Colonic mucosa (tissue), 4 donors: ENCODE results near the gene MAP3K21. TPM values are rescaled to one million over a fixed set of nuclear protein-coding genes. Genes with fewer than 3 reads are reported as not detected.

Experiments
- DNase-seq: peaks from one replicate; pipeline ENCODE4 v3.0.0-alpha.2; 2020
- H3K27ac ChIP-seq: fragments of 200-600 bp; one replicate; pipeline ENCODE4 v1.8.0; 2021
- H3K27me3 ChIP-seq: fragments of 200-600 bp; one replicate; pipeline ENCODE4 v1.8.0; 2021
- H3K36me3 ChIP-seq: fragments of 200-600 bp; one replicate; pipeline ENCODE4 v1.8.0; 2021
- H3K4me1 ChIP-seq: fragments of 200-600 bp; one replicate; pipeline ENCODE4 v1.8.0; 2021; ENCODE audit warnings: mild to moderate bottlenecking
- H3K4me3 ChIP-seq: fragments of 200-600 bp; one replicate; pipeline ENCODE4 v1.8.0; 2021
- H3K9ac ChIP-seq, 2 donors: one replicate each; pipeline ENCODE4 v1.7.0; 2013; ENCODE audit warnings: control low read depth in 2 of 2, low read depth in 2 of 2, low read length in 2 of 2
- H3K9me3 ChIP-seq: fragments of 200-600 bp; one replicate; pipeline ENCODE4 v1.8.0; 2021
- CTCF ChIP-seq: fragments of 200-600 bp; IDR thresholded peaks from one replicate; pipeline ENCODE4 v1.8.0; 2022; ENCODE audit warnings: antibody characterized with exemption, mild to moderate bottlenecking
- intact Hi-C: fragments of 100-400 bp; cut with DNase I; formaldehyde crosslinking; loops from one replicate; pipeline ENCODE4 v1.14.1; 2022
- total RNA-seq, 2 donors: library from RNA; stranded (reverse); fragmentation: NEBNext Ultra II Directional in 1 of 2; extraction: Animal tissue kit (Norgen Biotek cat#: 25700) in 1 of 2; gene quantifications; one replicate each; pipeline ENCODE4 v1.2.1, GENCODE V29; 2021
- donor health status: healthy.
- donor health status: DM: no; HTN: no; CAD: no.
- donor health status: DM: no; HTN: no; CAD: no.

Gene MAP3K21
- total RNA-seq, 2 donors from 2014 or later: 16.4 to 20.5 TPM

- no peak for TF ChIP-seq CTCF
- DNase-seq: no peak
- no peaks in the 10 kb centered on the region for H3K27me3 ChIP-seq
- H3K4me1 ChIP-seq: no peaks in the 10 kb centered on the region
- intact Hi-C loops: no loop called here
- H3K27ac ChIP-seq: no peak overlapping the region
- H3K9me3 ChIP-seq: no peaks in the 10 kb centered on the region
- no peak overlapping the region for H3K9ac ChIP-seq
- no peak overlapping the region for H3K4me3 ChIP-seq
- no peaks in the 10 kb centered on the region for H3K36me3 ChIP-seq
Measured at GRCh38 chr1:233412812-233413211, 85.3 kb downstream of the MAP3K21 start.

- no peaks in the 10 kb centered on the region for H3K9me3 ChIP-seq
- intact Hi-C loops: no loop called here
- no peak for TF ChIP-seq CTCF
- H3K4me3 ChIP-seq: no peak overlapping the region
- H3K36me3 ChIP-seq: no peaks in the 10 kb centered on the region
- DNase-seq: no peak
- no peaks in the 10 kb centered on the region for H3K4me1 ChIP-seq
- no peak overlapping the region for H3K9ac ChIP-seq
- H3K27me3 ChIP-seq: no peaks in the 10 kb centered on the region
- H3K27ac ChIP-seq: no peak overlapping the region
Measured at GRCh38 chr1:233421293-233421692, 93.8 kb downstream of the MAP3K21 start.

- H3K36me3 ChIP-seq: no peaks in the 10 kb centered on the region
- intact Hi-C loops: no loop called here
- no peaks in the 10 kb centered on the region for H3K9me3 ChIP-seq
- no peak overlapping the region for H3K4me3 ChIP-seq
- H3K4me1 ChIP-seq: no peaks in the 10 kb centered on the region
- no peak overlapping the region for H3K9ac ChIP-seq
- no peak for TF ChIP-seq CTCF
- no peaks in the 10 kb centered on the region for H3K27me3 ChIP-seq
- no peak for DNase-seq
- no peak overlapping the region for H3K27ac ChIP-seq
Measured at GRCh38 chr1:233424779-233425178, 97.3 kb downstream of the MAP3K21 start.

GRCh38 chr1:233427907-233428306 is 100.4 kb downstream of the MAP3K21 start:
- Histone ChIP-seq H3K4me3 (no peak overlapping the region), H3K27me3 (peaks cover 6% of the 10 kb centered on the region), H3K27ac (no peak overlapping the region), H3K36me3 (no peaks in the 10 kb centered on the region), H3K9me3 (no peaks in the 10 kb centered on the region), H3K4me1 (no peaks in the 10 kb centered on the region), H3K9ac (no peak overlapping the region)
- no peak for DNase-seq
- intact Hi-C loops: no loop called here
- no peak for TF ChIP-seq CTCF

GRCh38 chr1:233431753-233432403 is 104.4 kb downstream of the MAP3K21 start:
- Histone ChIP-seq H3K27me3 (peaks cover 6% of the 10 kb centered on the region), H3K9me3 (no peaks in the 10 kb centered on the region), H3K36me3 (no peaks in the 10 kb centered on the region), H3K27ac (no peak overlapping the region), H3K4me1 (no peaks in the 10 kb centered on the region), H3K9ac (no peak overlapping the region), H3K4me3 (no peak overlapping the region)
- no peak for DNase-seq
- intact Hi-C loops: no loop called here
- TF ChIP-seq CTCF: no peak
